ENCODE data around the gene DUOX2. TPM values are rescaled to one million over a fixed set of nuclear protein-coding genes. Genes with fewer than 3 reads are reported as not detected.

Gene DUOX2
- total and polyA plus RNA-seq, 2 of the 13 experiments (the other 11 are each of a cell fraction or from before 2014, with no cell fraction given): 0.08 TPM; not detected in 1

- no peak for TF ChIP-seq TEAD3 (CRISPR knock-in tag; optimal IDR thresholded peaks at IDR 0.05; ENCODE audit: borderline replicate concordance)
- no peak for TF ChIP-seq NFYC (CRISPR knock-in tag; IDR thresholded peaks at IDR 0.05)
- TF ChIP-seq HOXD1 (CRISPR knock-in tag; IDR thresholded peaks at IDR 0.05): no peak
- TF ChIP-seq SCMH1 (CRISPR knock-in tag; IDR thresholded peaks at IDR 0.05; ENCODE audit: borderline replicate concordance): no peak
- TF ChIP-seq DRAP1 (CRISPR knock-in tag; IDR thresholded peaks at IDR 0.05): no peak
- no peak for TF ChIP-seq DNMT1 (CRISPR knock-in tag; IDR thresholded peaks at IDR 0.05)
These were observed 19.6 kb upstream of the DUOX2 start (continued) for GRCh38 chr15:45133561-45133920.

- in situ Hi-C loops (cut with HindIII; ENCODE audit: extremely low pct_ligation_motif_present, low pct_unique_long_range_greater_than_20kb) (no loop called here), intact Hi-C loops (cut with micrococcal nuclease; ENCODE audit: unreplicated experiment) (no loop called here)
- TF ChIP-seq HNRNPLL (IDR thresholded peaks at IDR 0.05; ENCODE audit: low read depth, low read length, poor library complexity, severe bottlenecking) (no peak), ZNF101 (CRISPR knock-in tag; IDR thresholded peaks at IDR 0.05; ENCODE audit: borderline replicate concordance, low read depth) (no peak), ATF1 (CRISPR knock-in tag; IDR thresholded peaks at IDR 0.05) (no peak), ZNF550 (CRISPR knock-in tag; IDR thresholded peaks at IDR 0.05; ENCODE audit: borderline replicate concordance) (no peak), ATF7 (IDR thresholded peaks at IDR 0.05) (no peak), ATF7 (CRISPR knock-in tag; IDR thresholded peaks at IDR 0.05) (no peak), PHB2 (IDR thresholded peaks at IDR 0.05; ENCODE audit: partially characterized antibody) (no peak), THYN1 (CRISPR knock-in tag; IDR thresholded peaks at IDR 0.05; ENCODE audit: borderline replicate concordance, low read depth) (no peak), EED (CRISPR knock-in tag; IDR thresholded peaks at IDR 0.05) (no peak)
- TF ChIP-seq, protein P1, sequence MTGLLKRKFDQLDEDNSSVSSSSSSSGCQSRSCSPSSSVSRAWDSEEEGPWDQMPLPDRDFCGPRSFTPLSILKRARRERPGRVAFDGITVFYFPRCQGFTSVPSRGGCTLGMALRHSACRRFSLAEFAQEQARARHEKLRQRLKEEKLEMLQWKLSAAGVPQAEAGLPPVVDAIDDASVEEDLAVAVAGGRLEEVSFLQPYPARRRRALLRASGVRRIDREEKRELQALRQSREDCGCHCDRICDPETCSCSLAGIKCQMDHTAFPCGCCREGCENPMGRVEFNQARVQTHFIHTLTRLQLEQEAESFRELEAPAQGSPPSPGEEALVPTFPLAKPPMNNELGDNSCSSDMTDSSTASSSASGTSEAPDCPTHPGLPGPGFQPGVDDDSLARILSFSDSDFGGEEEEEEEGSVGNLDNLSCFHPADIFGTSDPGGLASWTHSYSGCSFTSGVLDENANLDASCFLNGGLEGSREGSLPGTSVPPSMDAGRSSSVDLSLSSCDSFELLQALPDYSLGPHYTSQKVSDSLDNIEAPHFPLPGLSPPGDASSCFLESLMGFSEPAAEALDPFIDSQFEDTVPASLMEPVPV (CRISPR knock-in tag; IDR thresholded peaks at IDR 0.05): no peak
- TF ChIP-seq, protein P2, sequence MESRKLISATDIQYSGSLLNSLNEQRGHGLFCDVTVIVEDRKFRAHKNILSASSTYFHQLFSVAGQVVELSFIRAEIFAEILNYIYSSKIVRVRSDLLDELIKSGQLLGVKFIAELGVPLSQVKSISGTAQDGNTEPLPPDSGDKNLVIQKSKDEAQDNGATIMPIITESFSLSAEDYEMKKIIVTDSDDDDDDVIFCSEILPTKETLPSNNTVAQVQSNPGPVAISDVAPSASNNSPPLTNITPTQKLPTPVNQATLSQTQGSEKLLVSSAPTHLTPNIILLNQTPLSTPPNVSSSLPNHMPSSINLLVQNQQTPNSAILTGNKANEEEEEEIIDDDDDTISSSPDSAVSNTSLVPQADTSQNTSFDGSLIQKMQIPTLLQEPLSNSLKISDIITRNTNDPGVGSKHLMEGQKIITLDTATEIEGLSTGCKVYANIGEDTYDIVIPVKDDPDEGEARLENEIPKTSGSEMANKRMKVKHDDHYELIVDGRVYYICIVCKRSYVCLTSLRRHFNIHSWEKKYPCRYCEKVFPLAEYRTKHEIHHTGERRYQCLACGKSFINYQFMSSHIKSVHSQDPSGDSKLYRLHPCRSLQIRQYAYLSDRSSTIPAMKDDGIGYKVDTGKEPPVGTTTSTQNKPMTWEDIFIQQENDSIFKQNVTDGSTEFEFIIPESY (CRISPR knock-in tag; IDR thresholded peaks at IDR 0.05): no peak
- TF ChIP-seq, protein P3, sequence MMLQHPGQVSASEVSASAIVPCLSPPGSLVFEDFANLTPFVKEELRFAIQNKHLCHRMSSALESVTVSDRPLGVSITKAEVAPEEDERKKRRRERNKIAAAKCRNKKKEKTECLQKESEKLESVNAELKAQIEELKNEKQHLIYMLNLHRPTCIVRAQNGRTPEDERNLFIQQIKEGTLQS (CRISPR knock-in tag; IDR thresholded peaks at IDR 0.05): no peak
- H3K27ac ChIP-seq (ENCODE audit: extremely low read length, insufficient read depth, low read length): no peak overlapping the region
- H3K79me2 ChIP-seq (ENCODE audit: insufficient read depth, low read length): no peaks in the 10 kb centered on the region
- no peak for FAIRE-seq
- no peak overlapping the region for H2AFZ ChIP-seq (ENCODE audit: low read length)
- peaks cover 3 to 18% of the 10 kb centered on the region in 2 experiments; a peak in 4 of 5 replicates for H3K27me3 ChIP-seq (ENCODE audit: control insufficient read depth in 1 of 2, insufficient read depth in 2 of 2, low read length in 2 of 2)
- no peaks in the 10 kb centered on the region for H3K36me3 ChIP-seq (replicated peaks in 1 of 2; ENCODE audit: control insufficient read depth in 1 of 2, insufficient read depth in 2 of 2, low read length in 2 of 2)
- ChIA-PET CTCF (ENCODE audit: low intra/inter-chr PET ratio, low total read pairs) (no interaction called here), POLR2A (no interaction called here)
- H3K4me3 ChIP-seq (replicated peaks in 1 of 3; ENCODE audit: insufficient read depth in 1 of 3, low read depth in 2 of 3, low read length in 3 of 3): no peak overlapping the region
- H4K20me1 ChIP-seq (ENCODE audit: insufficient read depth, low read length): no peaks in the 10 kb centered on the region
- no TSS peak for BruUV-seq (replicated peaks)
- no peak overlapping the region for H3K4me2 ChIP-seq (ENCODE audit: low read depth, low read length)
- no peak for DNase-seq (ENCODE audit: low spot score)
- H3K9ac ChIP-seq (ENCODE audit: insufficient read depth, low read depth, low read length): no peak overlapping the region
- H3K9me3 ChIP-seq (ENCODE audit: low read length): no peaks in the 10 kb centered on the region
- WGBS (ENCODE audit: low lambda C conversion rate): 32% methylated on average over 3 of the region's 3 CpGs
- ATAC-seq: no peak
- H3K4me1 ChIP-seq (ENCODE audit: insufficient read depth, low read length): peaks cover 25% of the 10 kb centered on the region
These were observed 19.0 kb upstream of the DUOX2 start for GRCh38 chr15:45132844-45133560.
